HepG2 (cell line): ENCODE measurements around the gene OSBP. TPM values are rescaled to one million over a fixed set of nuclear protein-coding genes. Genes with fewer than 3 reads are reported as not detected.
A peak's percentile ranks its signal among the peaks of the same experiment; 100 is the strongest.

Experiments used
- ATAC-seq: fragments of 200-7000 bp; cut with Tn5 transposase; 3 replicates; pipeline ENCODE4 v1.9.1; 2020; ENCODE audit warnings: mild to moderate bottlenecking, moderate library complexity
- BruUV-seq: library from RNA; stranded (reverse); fragments of 400-500 nt; replicated peaks from 2 replicates; lab custom pipeline; 2021; lab: Mats Ljungman, UMichigan
- CTCF ChIA-PET: fragments of 300-600 bp; formaldehyde crosslinking; extraction: SDS; loops from one replicate; lab custom pipeline; 2021; ENCODE audit warnings: low total read pairs, inconsistent platforms, low intra/inter-chr PET ratio; lab: Yijun Ruan, JAX
- POLR2A ChIA-PET: fragments of 350-600 bp; sonication (Branson Sonifier 250); formaldehyde crosslinking; loops from one replicate; lab custom pipeline; 2020; ENCODE audit warnings: antibody characterized with exemption, inconsistent platforms; lab: Yijun Ruan, JAX
- DNase-seq: peaks from one replicate; pipeline ENCODE4 v3.0.0-alpha.2; 2015; ENCODE audit warnings: low spot score
- FAIRE-seq: peaks from 3 replicates; lab custom pipeline; 2011; peaks lifted over from hg19 to GRCh38; lab: Jason Lieb, UNC
- H2AFZ ChIP-seq: one replicate; pipeline ENCODE4 v1.6.1; 2011; ENCODE audit warnings: low read length, inconsistent platforms
- H3K27ac ChIP-seq: fragments of 300-600 bp; 3 replicates; pipeline ENCODE4 v1.8.0; 2011; ENCODE audit warnings: mixed run types, mild to moderate bottlenecking, mixed read lengths, low read length, inconsistent platforms; ENCODE audit not compliant: insufficient read depth; ENCODE audit errors: extremely low read length
- H3K27me3 ChIP-seq, 2 experiments: fragments of 200-600 bp in 1 of 2; 2 replicates in 1 of 2; 3 replicates in 1 of 2; pipeline versions ENCODE4 v1.6.0 to v1.8.0; 2011; ENCODE audit warnings: low read length in 2 of 2, mild to moderate bottlenecking in 2 of 2, moderate library complexity in 2 of 2, inconsistent platforms in 1 of 2; ENCODE audit not compliant: insufficient read depth in 2 of 2, control insufficient read depth in 1 of 2
- H3K36me3 ChIP-seq, 2 experiments: fragments of 200-600 bp in 1 of 2; replicated peaks in 1 of 2; 2 replicates in 1 of 2; 3 replicates in 1 of 2; pipeline versions ENCODE4 v1.5.1 to v1.8.0; 2011; ENCODE audit warnings: low read length in 2 of 2, inconsistent platforms in 1 of 2; ENCODE audit not compliant: insufficient read depth in 2 of 2, control insufficient read depth in 1 of 2
- H3K4me1 ChIP-seq: 2 replicates; pipeline ENCODE4 v1.5.1; 2012; ENCODE audit warnings: low read length, inconsistent platforms; ENCODE audit not compliant: insufficient read depth
- H3K4me2 ChIP-seq: 2 replicates; pipeline ENCODE4 v1.6.0; 2011; ENCODE audit warnings: low read depth, low read length, inconsistent platforms
- H3K4me3 ChIP-seq, 3 experiments: fragments of 200-600 bp in 1 of 3; sonication (generic), shearing (Covaris generic) in 1 of 3; replicated peaks in 1 of 3; 2 replicates each; pipeline ENCODE4 v1.5.1; 2011 to 2016; ENCODE audit warnings: low read length in 3 of 3, inconsistent platforms in 2 of 3, low read depth in 2 of 3, mild to moderate bottlenecking in 2 of 3, control low read depth in 1 of 3, mixed read lengths in 1 of 3; ENCODE audit not compliant: insufficient read depth in 1 of 3
- H3K79me2 ChIP-seq: one replicate; pipeline ENCODE4 v1.6.1; 2011; ENCODE audit warnings: low read length, inconsistent platforms; ENCODE audit not compliant: insufficient read depth
- H3K9ac ChIP-seq: 2 replicates; pipeline ENCODE4 v1.6.0; 2011; ENCODE audit warnings: mild to moderate bottlenecking, low read depth, low read length, inconsistent platforms; ENCODE audit not compliant: insufficient read depth
- H3K9me3 ChIP-seq: 2 replicates; pipeline ENCODE4 v1.5.1; 2012; ENCODE audit warnings: mild to moderate bottlenecking, low read length
- H4K20me1 ChIP-seq: 2 replicates; pipeline ENCODE4 v1.6.0; 2011; ENCODE audit warnings: inconsistent platforms, mild to moderate bottlenecking, low read length, moderate library complexity; ENCODE audit not compliant: insufficient read depth
- BRCA1 ChIP-seq: sonication (generic); formaldehyde crosslinking; IDR thresholded peaks from 2 replicates; pipeline ENCODE4 v1.4.0; 2020; ENCODE audit warnings: missing genetic modification reagents
- NFYB ChIP-seq: sonication (generic); formaldehyde crosslinking; IDR thresholded peaks from 2 replicates; pipeline ENCODE4 v1.4.0; 2020; ENCODE audit warnings: missing genetic modification reagents
- RCOR2 ChIP-seq: IDR thresholded peaks from 2 replicates; pipeline ENCODE4 v1.6.1; 2016; ENCODE audit warnings: missing biosample characterization, missing genetic modification reagents
- ZNF234 ChIP-seq: sonication (generic); formaldehyde crosslinking; conservative IDR thresholded peaks from 2 replicates; pipeline ENCODE4 v1.5.1; 2020; ENCODE audit warnings: mild to moderate bottlenecking, missing genetic modification reagents
- WGBS: methylation state at CpG from one replicate; pipeline ENCODE4 v1.1.6; 2017; ENCODE audit warnings: low lambda C conversion rate; 5-methylcytosine and 5-hydroxymethylcytosine counted together
- in situ Hi-C: cut with HindIII; loops from 2 replicates; pipeline ENCODE4 v1.10.0; 2017; ENCODE audit warnings: low pct_unique_long_range_greater_than_20kb; ENCODE audit not compliant: extremely low pct_ligation_motif_present
- intact Hi-C: fragments of 100-400 bp; cut with micrococcal nuclease; formaldehyde crosslinking; loops from one replicate; pipeline ENCODE4 v1.10.0; 2022; ENCODE audit not compliant: unreplicated experiment
- polyA plus RNA-seq, 8 experiments: library from polyadenylated mRNA; depleted of rRNA in 3 of 8; stranded (reverse) in 7 of 8; unstranded in 1 of 8; fragments of >200 nt; fragmentation: Illumina TruSeq in 4 of 8; extraction: Trizol in 4 of 8; gene quantifications; 2 replicates each; pipeline versions ENCODE4 v1.2.1 to v1.2.3, GENCODE V29; 2011 to 2016; ENCODE audit warnings: low read depth in 4 of 8, missing spikeins in 1 of 8, mixed read lengths in 1 of 8; ENCODE audit not compliant: insufficient read depth in 1 of 8
- total RNA-seq, 5 experiments: library from RNA; depleted of rRNA; stranded (reverse); fragments of >200 nt; fragmentation: Illumina TruSeq; extraction: Trizol; gene quantifications; 2 replicates each; pipeline ENCODE4 v1.2.3, GENCODE V29; 2016; ENCODE audit warnings: low read depth in 1 of 5
- TF ChIP-seq, protein P1 (sequence below): sonication (generic); formaldehyde crosslinking; IDR thresholded peaks from 2 replicates; pipeline ENCODE4 v1.5.1; 2020; ENCODE audit warnings: missing genetic modification reagents, mild to moderate bottlenecking, borderline replicate concordance
- TF ChIP-seq, protein P2 (sequence below): sonication (generic); formaldehyde crosslinking; IDR thresholded peaks from 2 replicates; pipeline ENCODE4 v1.4.0; 2020; ENCODE audit warnings: missing genetic modification reagents, borderline replicate concordance

Gene OSBP
- total and polyA plus RNA-seq, 2 of the 13 experiments (the other 11 are each of a cell fraction or from before 2014, with no cell fraction given) = 12.1 to 13.5 TPM

DNA sequence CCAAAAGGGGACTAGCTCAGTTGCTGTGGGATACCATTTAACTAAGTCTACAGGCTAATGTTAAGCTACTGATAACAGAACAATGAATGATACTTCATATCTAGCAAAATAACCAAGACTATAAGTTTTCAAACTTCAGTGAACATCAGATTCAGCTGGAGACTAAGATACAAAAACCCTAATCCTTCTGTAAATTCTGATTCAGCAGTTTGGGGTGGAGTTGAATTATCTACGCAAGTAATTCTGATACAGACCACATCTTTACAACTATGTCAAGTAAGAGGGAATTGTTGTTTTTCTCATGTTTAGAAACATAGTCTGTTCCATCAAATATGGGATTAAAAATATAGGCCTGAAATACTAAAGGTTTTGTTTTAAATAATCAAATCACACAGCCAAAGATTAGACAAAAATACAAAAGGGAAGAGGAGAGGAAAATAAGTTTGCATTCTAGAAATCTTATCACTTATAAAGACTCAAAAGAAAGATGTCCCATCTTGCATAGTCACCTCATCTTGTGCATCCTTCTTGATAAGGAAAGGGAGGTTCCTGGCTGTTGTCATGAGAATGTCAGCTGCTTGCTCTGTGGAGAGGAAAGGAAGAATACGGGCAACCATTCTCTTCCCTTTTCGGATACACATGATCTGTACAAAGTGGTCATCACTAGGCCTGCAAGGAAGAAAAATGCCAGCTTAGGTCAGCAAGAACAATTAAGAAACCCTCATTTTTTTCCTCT is 31.8 kb upstream of the OSBP start (continued):
- TF ChIP-seq BRCA1 (CRISPR knock-in tag) = no peak
- no peak for TF ChIP-seq ZNF234
- TF ChIP-seq RCOR2 (CRISPR knock-in tag) = no peak

DNA sequence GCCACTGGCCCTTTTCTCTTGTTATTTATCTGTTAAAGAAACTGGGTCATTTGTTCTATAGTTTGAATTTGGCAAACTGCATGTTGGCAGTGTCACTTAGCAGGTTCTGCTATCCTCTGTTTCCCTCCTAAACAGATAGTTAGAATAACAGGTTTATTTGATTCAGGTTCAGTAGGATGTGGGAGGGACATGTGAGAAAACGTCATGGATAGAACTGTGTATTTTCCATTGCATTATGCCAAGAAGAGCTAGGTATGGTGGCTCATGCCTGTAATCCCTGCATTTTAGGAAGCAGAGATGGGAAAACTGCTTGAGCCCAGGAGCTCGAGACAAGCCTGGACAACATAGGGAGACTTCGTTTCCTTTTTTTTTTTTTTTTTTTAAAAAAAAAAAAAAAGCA is 29.0 kb upstream of the OSBP start:
- H3K27me3 ChIP-seq = no peaks in the 10 kb centered on the region
- no peak for FAIRE-seq
- 92% methylated on average over 3 of the region's 3 CpGs for WGBS
- H3K4me2 ChIP-seq = no peak overlapping the region
- ChIA-PET CTCF (no interaction called here), POLR2A (interaction anchor here (2.5 kb wide), 1 partner anchor 24 kb away, joined by 16 read pairs; the partner anchor contains the start of gene PATL1)
- ATAC-seq = no peak
- H3K36me3 ChIP-seq = peaks cover 13 to 65% of the 10 kb centered on the region in 2 experiments
- in situ Hi-C loops (no loop called here), intact Hi-C loops (no loop called here)
- no peak overlapping the region for H3K9ac ChIP-seq
- no peak overlapping the region for H3K4me3 ChIP-seq
- no TSS peak for BruUV-seq
- H2AFZ ChIP-seq = no peak overlapping the region
- H3K4me1 ChIP-seq = peaks cover 18% of the 10 kb centered on the region
- H3K9me3 ChIP-seq = no peaks in the 10 kb centered on the region
- H3K79me2 ChIP-seq = no peaks in the 10 kb centered on the region
- TF ChIP-seq, protein P1, sequence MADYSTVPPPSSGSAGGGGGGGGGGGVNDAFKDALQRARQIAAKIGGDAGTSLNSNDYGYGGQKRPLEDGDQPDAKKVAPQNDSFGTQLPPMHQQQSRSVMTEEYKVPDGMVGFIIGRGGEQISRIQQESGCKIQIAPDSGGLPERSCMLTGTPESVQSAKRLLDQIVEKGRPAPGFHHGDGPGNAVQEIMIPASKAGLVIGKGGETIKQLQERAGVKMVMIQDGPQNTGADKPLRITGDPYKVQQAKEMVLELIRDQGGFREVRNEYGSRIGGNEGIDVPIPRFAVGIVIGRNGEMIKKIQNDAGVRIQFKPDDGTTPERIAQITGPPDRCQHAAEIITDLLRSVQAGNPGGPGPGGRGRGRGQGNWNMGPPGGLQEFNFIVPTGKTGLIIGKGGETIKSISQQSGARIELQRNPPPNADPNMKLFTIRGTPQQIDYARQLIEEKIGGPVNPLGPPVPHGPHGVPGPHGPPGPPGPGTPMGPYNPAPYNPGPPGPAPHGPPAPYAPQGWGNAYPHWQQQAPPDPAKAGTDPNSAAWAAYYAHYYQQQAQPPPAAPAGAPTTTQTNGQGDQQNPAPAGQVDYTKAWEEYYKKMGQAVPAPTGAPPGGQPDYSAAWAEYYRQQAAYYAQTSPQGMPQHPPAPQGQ (CRISPR knock-in tag) = no peak
- TF ChIP-seq, protein P2, sequence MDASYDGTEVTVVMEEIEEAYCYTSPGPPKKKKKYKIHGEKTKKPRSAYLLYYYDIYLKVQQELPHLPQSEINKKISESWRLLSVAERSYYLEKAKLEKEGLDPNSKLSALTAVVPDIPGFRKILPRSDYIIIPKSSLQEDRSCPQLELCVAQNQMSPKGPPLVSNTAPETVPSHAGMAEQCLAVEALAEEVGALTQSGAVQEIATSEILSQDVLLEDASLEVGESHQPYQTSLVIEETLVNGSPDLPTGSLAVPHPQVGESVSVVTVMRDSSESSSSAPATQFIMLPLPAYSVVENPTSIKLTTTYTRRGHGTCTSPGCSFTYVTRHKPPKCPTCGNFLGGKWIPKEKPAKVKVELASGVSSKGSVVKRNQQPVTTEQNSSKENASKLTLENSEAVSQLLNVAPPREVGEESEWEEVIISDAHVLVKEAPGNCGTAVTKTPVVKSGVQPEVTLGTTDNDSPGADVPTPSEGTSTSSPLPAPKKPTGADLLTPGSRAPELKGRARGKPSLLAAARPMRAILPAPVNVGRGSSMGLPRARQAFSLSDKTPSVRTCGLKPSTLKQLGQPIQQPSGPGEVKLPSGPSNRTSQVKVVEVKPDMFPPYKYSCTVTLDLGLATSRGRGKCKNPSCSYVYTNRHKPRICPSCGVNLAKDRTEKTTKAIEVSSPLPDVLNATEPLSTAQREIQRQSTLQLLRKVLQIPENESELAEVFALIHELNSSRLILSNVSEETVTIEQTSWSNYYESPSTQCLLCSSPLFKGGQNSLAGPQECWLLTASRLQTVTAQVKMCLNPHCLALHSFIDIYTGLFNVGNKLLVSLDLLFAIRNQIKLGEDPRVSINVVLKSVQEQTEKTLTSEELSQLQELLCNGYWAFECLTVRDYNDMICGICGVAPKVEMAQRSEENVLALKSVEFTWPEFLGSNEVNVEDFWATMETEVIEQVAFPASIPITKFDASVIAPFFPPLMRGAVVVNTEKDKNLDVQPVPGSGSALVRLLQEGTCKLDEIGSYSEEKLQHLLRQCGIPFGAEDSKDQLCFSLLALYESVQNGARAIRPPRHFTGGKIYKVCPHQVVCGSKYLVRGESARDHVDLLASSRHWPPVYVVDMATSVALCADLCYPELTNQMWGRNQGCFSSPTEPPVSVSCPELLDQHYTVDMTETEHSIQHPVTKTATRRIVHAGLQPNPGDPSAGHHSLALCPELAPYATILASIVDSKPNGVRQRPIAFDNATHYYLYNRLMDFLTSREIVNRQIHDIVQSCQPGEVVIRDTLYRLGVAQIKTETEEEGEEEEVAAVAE (CRISPR knock-in tag) = no peak
- TF ChIP-seq NFYB = no peak
- DNase-seq = no peak
- H3K27ac ChIP-seq = peak overlapping the region; percentile 33
- H4K20me1 ChIP-seq = peaks cover 7% of the 10 kb centered on the region; the same call in 1 of the 2 replicates
